Epithelial cell of prostate (primary cell): ENCODE data around the gene ETV1.

Experiments used
- DNase-seq: peaks from one replicate; pipeline ENCODE4 v3.0.0-alpha.2; 2011; ENCODE audit warnings: low read depth, low spot score
- H3K27ac ChIP-seq: fragments of 450-650 bp; 2 replicates; pipeline ENCODE4 v1.5.1; 2017; ENCODE audit warnings: mild to moderate bottlenecking

The ETV1 gene

DNA sequence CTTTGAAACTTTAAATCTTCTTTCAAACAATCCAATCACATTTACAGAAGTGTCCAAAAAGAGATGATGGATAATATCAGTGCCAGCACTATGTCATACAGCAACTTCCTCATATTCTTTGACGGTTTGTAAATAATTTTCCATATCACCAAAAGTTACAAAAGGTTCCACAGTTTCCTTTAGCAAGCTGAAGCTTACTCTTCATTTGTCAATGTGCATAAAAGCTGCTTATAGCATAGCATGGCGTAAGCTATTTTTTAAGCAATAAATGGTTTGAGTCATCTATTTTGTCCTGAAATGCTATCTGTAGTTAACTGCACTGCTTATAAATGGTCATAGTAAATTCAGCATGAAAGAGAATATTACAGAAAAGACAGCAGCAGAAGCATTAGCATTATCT lies 95.1 kb downstream of the ETV1 start:
- DNase-seq, result no peak
- H3K27ac ChIP-seq, result no peak overlapping the region

DNA sequence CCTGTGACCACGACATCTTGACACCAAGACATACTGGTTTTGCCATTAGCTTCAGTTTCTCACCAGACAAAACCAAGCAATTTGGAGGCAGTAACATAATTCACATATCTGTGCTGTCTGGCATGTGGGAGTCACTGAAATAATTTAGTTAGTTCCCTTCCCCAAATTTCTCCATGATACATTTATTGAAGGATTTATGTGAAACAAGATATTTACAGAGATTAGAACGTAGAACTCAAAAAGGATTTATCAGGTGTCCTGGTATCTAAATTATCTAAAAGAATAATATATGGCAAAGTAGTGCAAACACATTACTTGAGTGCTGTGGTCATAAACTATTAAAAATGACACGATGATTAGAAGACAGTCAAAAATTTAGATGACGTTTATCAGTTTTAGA lies 98.7 kb downstream of the ETV1 start:
- DNase-seq, result no peak
- no peak overlapping the region for H3K27ac ChIP-seq

DNA sequence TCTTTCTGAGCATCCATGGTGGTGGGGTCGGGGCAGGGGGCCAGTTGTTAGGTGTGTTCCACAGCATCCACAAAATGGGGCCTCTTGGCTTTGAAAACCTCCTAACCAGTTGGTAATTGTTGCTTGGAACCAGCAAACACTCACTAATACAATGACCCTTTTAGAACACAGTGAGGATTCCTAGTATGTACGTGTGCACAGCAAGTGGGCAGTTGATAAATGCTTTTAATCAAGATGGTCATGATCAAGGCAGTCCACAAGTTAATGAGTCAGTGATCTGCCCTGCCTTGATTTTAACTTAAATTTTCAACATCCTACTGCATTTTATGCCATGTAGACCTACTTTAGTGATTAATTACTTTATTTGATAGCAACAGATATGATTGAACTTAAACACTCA lies 103.1 kb downstream of the ETV1 start:
- no peak for DNase-seq
- no peak overlapping the region for H3K27ac ChIP-seq

DNA sequence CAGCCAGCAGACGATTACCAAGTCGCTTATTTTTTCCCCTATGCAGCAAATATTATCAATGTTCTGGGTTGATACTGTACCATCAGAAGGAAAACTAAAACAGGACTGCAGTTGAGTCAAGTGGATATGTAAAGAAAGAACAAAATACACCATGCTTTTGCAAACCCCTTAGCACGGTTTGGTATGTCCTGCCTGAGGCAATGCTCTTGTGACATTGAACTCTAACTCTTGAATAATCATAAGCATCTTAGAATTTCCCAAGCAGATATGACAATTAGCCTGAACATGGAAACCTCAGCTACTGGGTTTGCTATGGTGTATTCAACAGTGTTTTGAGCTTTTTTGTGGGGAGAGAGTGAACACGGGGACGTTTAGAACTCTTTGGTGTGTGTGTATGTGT lies 107.4 kb downstream of the ETV1 start:
- no peak overlapping the region for H3K27ac ChIP-seq
- no peak for DNase-seq

DNA sequence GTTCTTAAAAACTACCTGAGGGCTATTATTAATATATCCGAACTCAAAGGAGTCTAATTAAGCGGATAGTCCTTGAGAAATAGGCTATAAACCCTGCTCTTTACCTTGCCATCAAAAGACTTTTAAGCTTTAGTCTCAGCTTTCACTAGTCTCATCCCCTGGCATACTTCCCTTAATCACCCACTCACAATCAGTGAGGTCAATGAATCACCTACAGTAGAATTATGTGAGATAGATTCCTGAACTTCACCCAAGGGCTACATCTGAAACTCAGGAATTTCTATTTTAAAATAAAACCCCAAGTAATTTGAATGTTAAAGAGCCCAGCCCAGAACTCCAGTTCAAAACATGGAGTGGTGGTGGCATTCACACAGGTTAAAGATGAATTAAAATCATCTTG lies 108.7 kb downstream of the ETV1 start:
- peak overlapping the region; percentile 73 for H3K27ac ChIP-seq
- DNase-seq, result peak; percentile 14

DNA sequence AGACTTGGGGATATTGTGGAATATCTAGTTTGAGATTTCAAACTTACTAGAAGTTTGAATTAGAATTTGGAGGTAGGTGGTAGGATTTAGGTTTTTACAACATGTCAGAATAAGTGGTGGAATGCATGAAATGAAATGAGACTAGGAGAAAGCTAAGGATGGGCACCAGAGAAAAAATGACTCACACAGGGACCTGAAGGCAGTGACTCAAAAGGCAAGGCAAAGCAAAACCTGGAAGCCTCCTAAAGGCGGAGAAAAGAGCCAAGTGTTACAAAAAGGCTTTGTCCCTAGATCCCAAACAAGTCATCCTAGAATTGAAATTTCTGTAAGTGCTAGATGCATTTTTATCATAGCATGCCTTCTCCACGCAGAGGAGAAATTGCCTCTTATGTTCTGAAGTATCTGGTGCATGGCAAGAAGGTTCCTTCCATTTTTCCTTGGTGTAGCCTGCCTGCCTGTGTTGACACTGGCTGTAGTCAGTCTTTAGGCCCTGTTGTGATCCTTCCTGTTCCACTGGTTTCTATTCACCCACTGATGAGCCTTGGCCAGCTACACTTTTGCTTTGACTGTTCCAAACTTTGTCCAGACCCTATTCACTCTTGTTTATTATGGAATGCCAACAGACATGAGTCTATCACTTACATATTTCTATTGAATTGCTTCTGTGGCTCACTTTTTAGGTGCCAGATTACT lies 109.3 kb downstream of the ETV1 start:
- DNase-seq, result peak; percentile 27
- peak overlapping the region; percentile 73 for H3K27ac ChIP-seq

DNA sequence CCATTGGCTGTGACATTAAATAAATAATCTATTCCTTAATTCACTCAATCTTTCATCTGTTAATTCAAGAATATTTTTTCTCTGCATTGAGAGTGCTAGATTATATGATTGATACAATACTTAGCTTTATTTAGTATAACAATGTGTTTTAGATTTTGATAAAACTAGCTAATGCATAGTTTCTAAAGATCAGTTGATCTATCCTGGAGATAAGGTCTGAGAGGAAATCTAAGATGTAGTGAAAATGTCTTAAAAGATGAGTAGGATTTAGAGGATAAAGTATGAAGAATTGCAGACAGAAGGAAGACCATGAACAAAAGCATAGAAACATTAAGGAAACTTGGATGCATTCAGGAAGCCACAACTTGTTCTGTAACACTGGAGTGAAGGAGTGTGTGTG lies 110.3 kb downstream of the ETV1 start:
- no peak overlapping the region for H3K27ac ChIP-seq
- no peak for DNase-seq

DNA sequence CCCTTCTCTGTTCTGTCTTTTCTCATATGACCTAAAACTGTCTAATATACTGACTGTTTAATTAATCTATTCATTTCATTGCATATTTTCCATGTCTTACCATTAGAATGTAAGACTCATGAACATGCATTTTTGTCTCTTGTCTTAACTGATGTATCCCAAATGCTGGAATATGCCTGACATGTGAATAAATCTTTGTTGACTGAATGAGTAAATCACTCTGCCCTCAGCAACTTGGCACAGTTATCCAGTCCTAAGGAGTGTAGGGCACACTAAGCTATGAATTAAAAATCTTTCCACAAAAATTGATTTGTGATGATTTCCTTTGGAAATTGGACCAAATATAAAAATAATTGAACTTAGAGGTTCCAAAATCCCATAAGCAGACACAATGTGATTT lies 111.3 kb downstream of the ETV1 start:
- DNase-seq, result no peak
- no peak overlapping the region for H3K27ac ChIP-seq

DNA sequence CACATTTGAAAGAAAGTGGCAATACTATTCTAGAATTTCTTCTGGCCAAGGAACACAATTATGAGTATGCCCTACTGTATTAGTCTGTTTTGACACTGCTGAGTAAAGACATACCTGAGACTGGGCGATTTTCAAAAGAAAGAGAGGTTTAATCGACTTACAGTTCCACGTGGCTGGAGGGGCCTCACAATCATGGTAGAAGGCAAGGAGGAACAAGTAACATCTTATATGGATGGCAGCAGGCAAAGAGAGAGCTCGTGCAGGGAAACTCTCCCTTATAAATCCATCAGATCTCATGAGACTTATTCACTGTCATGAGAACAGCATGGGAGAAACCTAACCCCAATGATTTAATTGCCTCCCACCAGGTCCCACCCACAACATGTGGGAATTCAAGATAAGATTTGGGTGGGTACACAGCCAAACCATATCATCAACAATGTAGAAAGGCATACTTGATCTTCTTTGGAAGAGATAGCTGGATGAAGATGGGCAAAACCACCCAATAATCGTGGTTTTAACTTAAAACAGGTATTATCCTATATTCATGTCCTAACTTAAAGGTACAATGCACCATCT lies 113.9 kb downstream of the ETV1 start:
- DNase-seq, result no peak
- no peak overlapping the region for H3K27ac ChIP-seq

DNA sequence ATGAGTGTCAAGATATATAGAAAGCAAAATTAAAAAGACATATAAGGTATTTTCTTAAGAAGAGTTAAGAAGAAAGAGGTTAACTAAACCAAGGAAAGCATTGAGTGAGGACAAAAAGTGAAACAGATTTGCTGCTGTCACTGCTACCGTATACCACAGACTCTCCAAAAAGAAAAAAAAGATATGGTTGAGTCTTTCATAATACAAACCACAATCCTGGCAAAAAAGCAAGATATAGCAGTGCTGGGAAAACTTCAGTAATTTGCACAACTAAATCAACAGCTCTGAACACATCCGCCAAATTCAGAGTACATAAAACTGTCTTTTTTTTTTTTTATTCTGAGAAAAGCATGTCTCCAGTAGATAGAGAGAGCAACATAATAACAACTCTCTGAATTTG lies 114.7 kb downstream of the ETV1 start:
- no peak for DNase-seq
- no peak overlapping the region for H3K27ac ChIP-seq

DNA sequence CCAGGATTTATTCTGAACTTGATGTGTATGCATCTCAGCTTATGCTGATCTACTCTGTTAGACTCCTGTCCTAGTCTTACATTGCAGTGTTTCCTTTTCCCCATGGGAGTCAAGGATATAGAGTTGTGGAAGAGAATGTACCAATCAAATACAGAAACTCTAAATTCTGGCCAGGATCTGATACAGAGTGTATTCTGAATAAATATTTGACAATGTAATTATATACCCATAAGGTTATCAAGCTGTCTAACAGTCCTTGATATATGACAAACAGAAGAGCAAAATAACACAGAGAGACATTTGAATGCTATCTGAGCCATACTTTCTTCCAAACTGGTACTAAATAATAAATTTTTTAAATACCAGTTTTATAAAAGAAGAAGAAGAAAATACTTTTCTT lies 116.8 kb downstream of the ETV1 start:
- DNase-seq, result no peak
- no peak overlapping the region for H3K27ac ChIP-seq

DNA sequence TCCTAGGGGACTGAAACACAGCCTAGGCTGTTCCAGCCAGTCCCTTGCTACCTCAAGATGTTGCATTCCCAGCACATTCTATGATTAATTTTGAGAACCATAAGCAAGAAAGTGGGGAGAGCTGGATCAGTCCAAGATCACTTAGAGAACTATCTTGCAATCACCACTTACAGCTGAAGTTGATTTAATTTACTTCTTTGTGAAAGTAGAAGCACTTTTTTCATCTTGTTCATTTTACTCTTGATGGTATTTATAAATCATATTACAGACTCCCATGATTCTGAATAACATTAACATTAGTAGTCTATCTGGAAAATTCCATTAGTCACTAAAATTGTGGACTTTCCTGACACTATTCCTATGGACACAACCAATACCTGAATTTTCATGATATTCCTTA lies 118.5 kb downstream of the ETV1 start:
- no peak overlapping the region for H3K27ac ChIP-seq
- DNase-seq, result no peak

DNA sequence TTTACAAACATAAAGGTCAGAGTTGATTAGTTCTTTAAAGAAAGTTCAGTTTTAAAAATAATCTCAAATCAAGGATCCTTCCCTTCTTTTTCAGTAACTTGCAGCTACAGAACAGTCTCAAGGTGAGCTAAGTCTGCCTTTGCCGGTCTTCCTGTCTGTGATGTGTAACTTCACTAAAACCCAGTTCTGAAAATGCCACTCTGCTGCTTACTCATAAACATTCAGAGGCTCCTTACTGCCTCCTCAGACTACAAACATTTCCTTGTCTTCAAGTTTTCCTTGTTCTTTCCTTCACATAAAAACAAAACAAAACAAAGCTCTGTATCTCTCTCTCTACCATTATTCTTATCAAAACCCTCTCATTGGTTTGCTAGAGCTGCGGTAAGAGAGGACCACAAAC lies 128.7 kb downstream of the ETV1 start:
- peak overlapping the region; percentile 67 for H3K27ac ChIP-seq
- DNase-seq, result peak; percentile 10

DNA sequence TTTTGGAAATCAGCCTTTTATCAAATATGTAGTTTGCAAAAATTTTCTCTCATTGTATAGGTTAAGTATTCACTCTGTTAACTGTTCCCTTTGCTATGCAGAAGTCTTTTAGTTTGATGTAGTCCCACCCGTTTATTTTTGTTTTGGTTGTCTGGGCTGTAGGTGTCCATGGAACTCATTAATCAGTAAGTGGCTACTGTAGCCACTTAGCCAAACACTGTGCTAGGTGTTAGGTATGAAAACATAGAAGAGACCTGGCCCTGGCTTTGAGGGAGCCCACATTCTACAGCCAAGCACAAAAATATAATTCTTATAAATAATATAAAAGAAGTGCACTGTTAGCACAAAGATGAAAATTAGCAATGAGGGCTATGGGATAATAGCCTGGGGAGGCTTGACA lies 133.5 kb downstream of the ETV1 start:
- DNase-seq, result no peak
- H3K27ac ChIP-seq, result no peak overlapping the region

DNA sequence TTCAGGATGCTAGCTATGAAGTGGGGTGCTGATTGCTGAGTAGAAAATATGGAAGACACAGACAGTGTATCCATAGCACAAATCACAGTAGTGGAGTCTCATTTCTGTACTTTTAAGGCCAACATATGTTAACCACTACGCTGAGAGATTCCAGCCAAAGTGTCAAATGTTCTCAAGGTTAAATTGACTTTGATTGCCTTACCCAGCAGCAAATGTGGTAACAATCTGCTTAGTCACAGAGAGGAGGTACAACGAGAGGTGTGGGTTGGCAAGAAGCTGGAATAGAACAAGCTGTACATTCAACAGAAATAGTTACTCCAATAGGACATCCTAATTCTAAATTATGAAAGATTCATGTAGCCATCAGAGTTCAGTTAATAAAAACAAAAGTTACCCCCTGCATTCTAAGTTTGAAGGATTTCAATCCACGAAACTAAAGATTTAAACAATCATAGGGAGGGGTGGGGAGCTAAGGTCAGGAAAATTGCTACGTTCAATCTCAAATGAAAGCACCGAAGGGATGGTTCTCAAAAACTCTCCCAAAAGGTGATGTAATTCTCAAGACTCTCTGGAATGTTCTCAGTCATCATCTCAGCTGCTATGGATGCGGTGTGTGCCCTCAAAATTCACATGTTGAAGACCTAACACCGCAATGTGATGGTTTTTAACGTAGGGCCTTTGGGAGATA lies 137.0 kb downstream of the ETV1 start:
- no peak overlapping the region for H3K27ac ChIP-seq
- no peak for DNase-seq

DNA sequence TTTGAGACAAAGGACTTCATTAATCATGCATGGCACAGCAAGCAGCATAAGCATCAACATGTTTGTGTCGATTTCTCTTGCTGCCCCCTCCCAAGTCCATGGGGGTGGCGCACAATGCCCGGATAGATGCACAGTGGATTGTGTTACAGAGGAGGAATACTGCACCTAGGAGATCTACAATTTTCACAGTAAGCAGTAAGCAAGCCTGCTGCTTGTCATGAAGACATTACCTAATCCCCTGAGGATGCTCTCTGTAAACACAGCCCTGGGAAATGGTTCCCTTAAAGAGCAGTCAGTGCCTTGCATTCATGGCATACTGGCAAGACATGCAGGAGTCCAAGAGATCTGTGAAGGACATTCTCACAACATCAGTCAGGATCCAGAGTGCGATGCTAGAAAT lies 137.7 kb downstream of the ETV1 start:
- DNase-seq, result no peak
- H3K27ac ChIP-seq, result no peak overlapping the region

DNA sequence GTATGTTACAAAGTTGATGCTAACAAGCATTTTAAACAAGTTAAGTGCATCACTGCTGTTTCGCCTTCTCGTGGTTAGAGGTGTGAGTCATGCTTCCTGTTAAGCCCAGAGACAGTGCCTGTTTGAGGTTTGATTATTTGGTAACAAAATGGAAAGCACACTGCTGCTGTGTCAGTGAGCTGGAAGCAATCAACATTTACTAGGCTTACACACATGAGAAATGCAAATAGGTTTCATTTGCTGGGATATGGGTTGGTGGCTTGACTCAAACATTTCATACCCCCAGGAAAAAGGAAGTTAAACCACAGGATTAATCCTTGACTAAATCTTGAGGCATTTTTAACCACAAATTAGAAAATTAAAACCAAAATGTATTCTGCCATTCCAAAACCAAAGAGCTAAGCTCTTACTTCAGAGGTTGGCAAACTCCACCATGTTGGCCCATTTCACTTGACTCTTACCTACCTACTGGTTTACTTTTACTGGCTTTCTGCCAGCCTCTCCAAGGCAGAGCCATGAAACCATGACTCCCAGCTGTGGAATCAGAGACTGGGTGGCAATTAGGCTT lies 139.2 kb downstream of the ETV1 start:
- peak; percentile 96 for DNase-seq

DNA sequence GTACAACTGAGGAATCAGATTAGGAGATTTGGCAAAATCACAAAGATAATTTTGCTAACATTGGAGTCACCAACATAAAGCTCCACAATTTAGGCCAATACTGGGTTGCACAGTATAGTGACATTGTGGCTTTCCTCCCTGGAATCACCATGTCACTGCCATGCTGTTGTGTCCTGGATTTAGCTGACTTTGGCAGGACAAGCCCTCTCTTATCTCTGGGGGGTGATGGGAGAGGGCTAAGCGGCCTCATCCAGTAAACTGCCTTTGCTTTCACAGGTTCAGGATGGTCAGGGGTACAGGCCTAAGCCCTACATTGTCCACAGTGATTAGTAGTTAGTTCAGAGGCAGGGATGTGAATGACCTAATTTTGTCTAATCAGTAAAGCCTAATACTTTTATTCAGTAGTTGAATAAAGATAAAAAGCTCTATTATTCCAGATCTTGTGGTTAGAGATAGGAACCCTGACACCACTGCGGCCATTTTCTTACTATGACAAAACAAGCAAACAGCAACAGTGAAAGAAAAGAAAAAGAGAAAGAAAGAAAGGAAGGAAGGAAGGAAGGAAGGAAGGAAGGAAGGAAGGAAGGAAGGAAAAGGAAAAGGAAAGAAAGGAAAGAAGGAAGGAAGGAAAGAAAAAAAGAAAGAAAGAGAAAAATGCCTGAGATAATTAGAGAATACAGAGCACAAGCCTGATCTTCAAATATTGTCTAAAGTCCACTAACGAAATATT lies 140.1 kb downstream of the ETV1 start:
- DNase-seq, result no peak
- H3K27ac ChIP-seq, result peak overlapping the region; percentile 78

More for the DNA sequence above, 139.2 kb downstream of the ETV1 start:
- H3K27ac ChIP-seq, result peak overlapping the region; percentile 78

DNA sequence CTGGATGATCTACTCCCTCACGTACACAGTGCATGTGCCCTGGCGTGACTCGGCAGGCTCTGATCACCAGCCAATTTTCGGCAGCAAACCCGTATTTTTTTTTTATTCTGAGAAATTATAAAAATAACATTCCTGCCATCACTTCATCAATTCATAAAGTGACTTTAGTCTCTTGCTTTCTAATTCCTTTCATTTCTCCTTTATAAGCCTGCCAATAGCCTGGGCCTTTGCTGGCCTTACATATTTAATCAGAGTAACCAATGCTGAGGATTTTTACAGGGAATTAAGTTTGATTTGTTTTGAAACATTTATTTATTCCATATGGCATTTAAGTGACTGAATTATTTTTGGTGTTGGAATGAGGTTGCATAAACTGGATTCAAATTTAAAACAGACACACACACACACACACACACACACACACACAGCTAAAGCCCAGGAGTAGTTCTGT lies 140.8 kb downstream of the ETV1 start:
- no peak overlapping the region for H3K27ac ChIP-seq
- no peak for DNase-seq

DNA sequence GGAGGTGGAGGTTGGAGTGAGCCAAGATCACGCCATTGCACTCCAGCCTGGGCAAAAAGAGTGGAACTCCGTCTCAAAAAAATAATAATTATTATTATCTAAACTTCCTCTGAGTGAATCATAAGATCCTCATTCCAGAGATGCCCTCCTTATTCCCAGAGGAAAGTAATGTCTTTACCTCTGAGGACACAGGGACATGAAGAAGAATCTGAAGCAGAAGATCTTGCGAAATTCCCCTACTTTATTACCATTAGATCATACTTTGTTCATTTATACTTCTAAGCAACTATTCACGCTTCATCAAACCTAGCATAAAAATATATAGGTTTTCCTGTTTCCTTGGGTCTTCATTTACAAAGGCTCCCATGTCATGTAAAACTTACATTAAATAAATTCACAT lies 143.1 kb downstream of the ETV1 start:
- no peak for DNase-seq
- H3K27ac ChIP-seq, result no peak overlapping the region

DNA sequence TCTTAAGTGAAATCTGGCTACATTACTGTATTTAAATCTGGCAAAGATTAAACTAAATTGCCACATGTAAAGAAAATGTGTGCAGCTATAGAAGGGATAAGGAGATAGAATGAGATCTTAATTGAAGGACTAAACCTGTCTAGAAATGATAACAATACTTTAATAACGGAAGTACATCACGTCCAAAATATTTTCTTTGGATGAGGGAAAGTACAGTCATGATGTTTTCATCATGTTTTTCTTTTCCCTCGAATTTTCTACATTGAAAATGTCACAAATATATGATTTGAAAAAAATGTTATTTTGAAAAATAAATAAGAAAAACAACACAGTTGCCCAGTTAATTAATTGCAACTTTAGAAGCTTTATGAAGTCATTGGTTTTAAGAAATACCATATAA lies 143.9 kb downstream of the ETV1 start:
- H3K27ac ChIP-seq, result no peak overlapping the region
- DNase-seq, result no peak
